Measurements from ENCODE around the gene KATNIP.

Gene KATNIP

GRCh38 chr16:27549746-27550581 lies at the start of gene KATNIP, which contains the start of gene GTF3C1:
TSS of gene KATNIP (plus strand) at chr16:27550144. CDS start at chr16:27550171, 27 bp downstream.
TSS of gene GTF3C1 (minus strand) at chr16:27549913. CDS start at chr16:27549890, 23 bp downstream.
- DNase-seq (ENCODE audit: low read depth in 2 of 2) = peak; percentile 95

GRCh38 chr16:27500801-27501200 lies 49.1 kb upstream of the KATNIP start:
- no peak for DNase-seq (ENCODE audit: low read depth in 2 of 2)

- DNase-seq (ENCODE audit: low read depth in 2 of 2) = no peak
Measured at GRCh38 chr16:27503662-27504061, 46.3 kb upstream of the KATNIP start.

- no peak for DNase-seq (ENCODE audit: low read depth in 2 of 2)
Measured at GRCh38 chr16:27505297-27506236, 44.4 kb upstream of the KATNIP start.

GRCh38 chr16:27506771-27507170 lies 43.2 kb upstream of the KATNIP start:
- no peak for DNase-seq (ENCODE audit: low read depth in 2 of 2)

DNA sequence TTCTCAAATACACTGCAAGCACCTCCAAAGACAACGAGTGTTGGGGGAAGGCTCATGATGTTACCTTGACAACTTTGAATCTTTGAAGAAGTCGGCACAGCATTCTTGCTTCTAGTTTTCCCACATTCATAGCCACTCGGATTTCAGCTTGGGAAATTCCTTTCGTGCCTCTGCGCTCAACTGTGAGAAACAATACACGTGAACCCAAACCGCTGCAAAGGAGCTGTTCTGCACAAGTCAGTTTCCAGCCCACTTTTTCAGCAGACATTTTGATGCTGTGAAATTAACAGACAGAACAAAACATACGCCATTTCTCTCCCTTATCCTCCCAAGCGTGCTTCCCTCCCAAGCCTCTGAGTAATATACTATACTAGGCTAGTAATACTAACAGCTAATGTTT lies 41.5 kb upstream of the KATNIP start:
- no peak for DNase-seq (ENCODE audit: low read depth in 2 of 2)

DNA sequence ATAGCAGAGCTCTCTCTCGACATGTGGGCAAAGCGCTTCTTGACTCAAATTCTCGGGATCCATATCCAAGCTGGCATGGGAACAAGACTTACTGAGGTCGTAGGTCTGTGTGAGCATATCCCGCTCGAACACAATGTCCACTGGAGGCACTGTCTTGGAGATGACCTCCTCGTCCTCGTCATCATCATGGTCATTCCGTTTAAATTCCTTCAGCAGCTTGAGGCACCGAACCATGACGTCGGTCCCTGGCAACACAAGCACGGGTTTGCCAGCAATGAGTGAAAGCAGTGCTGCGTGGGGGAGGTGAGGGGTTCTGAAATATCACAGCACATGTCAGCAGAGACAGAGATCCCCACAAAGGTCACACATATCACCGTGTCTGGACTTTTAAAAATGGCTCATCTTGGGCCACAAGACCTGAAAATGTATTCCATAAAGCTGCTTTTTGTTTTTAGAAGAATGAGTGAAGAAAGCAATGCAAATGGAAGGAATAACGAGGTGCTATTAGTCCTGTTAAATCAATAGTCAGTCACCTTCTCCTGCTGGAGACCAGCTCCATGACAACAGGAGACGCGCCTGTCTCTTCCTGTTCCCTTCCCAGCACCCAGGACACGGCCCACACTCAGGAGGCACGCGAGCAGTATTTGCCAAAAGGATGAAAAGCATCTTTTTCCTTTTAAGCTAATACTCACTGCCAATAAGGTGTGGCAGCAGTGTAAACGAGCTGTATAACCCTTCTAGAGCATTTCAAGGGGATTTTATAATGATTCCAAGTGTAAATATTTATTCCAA lies 38.1 kb upstream of the KATNIP start:
- no peak for DNase-seq (ENCODE audit: low read depth in 2 of 2)

GRCh38 chr16:27514806-27515205 lies 35.1 kb upstream of the KATNIP start:
- no peak for DNase-seq (ENCODE audit: low read depth in 2 of 2)

GRCh38 chr16:27515874-27516353 lies 34.0 kb upstream of the KATNIP start:
- DNase-seq (ENCODE audit: low read depth in 2 of 2) = no peak

- no peak for DNase-seq (ENCODE audit: low read depth in 2 of 2)
Measured at GRCh38 chr16:27516365-27516764, 33.6 kb upstream of the KATNIP start.

DNA sequence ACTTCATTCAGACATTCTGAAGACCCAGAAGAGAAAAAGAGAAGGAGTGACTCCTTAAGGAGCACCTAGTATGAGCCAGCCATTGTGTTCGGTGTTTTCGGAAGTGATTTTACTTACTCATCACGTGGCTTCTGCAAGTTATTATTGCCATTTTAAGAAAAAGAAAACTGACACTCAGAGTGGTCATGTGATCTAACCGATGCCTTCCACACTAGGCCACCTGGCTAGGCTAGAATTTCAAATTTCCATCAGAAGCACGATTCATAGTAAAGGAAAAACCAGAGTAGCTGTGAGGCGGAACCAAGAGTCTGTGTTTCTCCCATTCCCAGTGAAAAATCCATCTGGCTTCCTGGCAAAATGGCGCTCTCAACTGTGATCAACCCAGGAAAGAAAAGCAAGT lies 32.3 kb upstream of the KATNIP start:
- DNase-seq (ENCODE audit: low read depth in 2 of 2) = no peak

- DNase-seq (ENCODE audit: low read depth in 2 of 2) = no peak
Measured at GRCh38 chr16:27518226-27518625, 31.7 kb upstream of the KATNIP start.

DNA sequence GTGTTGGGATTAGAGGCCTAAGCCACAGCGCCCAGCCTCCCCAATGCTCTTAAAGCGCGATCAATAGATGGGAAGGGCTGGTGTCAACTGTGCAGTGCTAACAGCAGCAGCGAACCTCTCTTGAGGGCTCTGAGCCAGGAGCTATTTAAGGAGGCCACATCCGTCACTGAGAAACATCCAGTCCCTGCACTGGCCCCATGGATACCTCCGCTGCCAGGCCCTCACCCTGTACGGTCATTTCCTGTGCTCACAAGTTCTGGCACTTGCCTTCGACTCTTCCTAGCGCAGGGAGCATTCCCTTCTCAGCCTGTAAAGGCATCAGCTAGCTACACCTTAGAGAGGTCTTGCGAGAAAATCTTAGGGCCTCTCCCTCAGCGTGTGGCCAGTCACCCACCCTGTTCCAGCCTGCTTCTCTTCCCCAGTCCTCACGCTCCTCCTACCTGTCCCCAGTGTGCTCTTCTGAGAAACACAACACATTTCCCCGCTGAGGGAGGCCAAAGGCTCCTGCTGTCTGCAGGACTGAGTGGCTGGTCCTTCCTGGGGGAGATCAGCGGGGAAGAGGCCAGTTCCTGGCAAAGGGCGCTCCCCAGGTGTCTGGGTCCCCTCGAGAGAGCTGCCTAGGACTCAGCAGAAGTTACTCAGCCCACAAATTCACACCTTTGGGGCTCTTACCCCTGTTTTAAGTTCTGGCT lies 28.8 kb upstream of the KATNIP start:
- DNase-seq (ENCODE audit: low read depth in 2 of 2) = no peak

DNA sequence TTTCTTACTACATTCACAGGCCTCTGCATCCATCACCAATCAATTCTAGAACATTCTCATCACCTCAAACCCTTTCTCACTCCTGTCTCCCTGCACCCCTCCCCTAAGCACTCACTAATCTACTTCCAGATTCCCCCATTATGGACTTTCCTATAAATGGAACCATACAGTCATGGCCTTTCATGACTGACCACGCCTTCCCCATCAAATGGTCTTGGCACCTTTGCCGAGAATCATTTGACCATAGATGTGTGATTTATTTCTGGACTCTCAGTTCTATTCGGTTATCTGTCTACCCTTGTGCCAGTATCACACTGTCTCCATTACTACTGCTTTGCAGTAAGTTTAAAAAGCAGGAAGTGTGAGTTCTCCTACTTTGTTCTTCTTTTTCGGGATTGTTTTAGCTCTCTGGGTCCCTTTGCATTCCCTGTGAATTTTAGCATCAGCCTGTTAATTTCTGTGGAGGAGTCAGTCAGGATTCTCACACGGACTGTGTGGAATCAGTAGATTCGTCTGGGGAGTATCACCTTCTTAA lies 27.7 kb upstream of the KATNIP start:
- DNase-seq (ENCODE audit: low read depth in 2 of 2) = no peak

GRCh38 chr16:27526180-27526579 lies 23.8 kb upstream of the KATNIP start:
- DNase-seq (ENCODE audit: low read depth in 2 of 2) = no peak

DNA sequence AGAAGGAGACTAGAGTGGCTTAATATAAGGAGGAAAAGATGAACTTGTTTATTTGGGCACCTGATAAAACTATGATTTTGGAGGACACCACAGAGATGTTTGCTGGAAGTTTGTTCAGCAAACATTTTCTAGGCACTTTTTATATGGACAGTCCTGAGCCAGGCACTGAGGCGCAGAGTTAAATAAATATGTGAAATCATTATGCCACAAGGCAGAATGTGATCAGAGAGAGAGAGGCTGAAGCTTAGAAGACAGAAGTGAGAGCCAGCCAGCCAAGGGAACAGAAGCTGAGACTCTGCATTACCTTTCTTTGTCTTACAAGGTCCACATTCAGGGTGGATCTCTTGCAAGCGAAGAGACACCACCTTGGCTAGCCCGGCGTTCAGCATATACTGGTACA lies 21.6 kb upstream of the KATNIP start:
- no peak for DNase-seq (ENCODE audit: low read depth in 2 of 2)

DNA sequence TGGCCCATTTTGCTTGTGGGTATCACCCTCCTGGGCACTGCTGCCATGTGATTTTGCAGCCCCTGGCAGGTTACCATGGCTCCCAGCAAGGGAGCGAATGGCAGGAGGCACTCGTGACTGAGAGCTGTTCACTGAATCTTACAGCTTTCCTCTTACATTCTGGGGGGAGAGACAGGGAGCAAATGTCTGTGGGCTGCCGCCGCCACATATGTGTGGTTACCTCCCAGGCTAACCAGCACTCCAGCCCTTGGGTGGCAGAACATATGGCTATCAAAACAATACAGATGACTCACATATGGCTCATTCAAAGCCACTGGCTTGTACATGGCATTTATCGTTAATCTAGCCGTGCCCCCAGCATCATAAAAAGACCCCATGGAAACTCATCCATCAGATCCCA lies 20.0 kb upstream of the KATNIP start:
- DNase-seq (ENCODE audit: low read depth in 2 of 2) = peak; percentile 32 to 44

GRCh38 chr16:27531186-27531585 lies 18.8 kb upstream of the KATNIP start:
- DNase-seq (ENCODE audit: low read depth in 2 of 2) = no peak

GRCh38 chr16:27531826-27532800 lies 17.8 kb upstream of the KATNIP start:
- DNase-seq (ENCODE audit: low read depth in 2 of 2) = no peak
